ENCODE results near the gene PLAAT3. TPM values are rescaled to one million over a fixed set of nuclear protein-coding genes. Genes with fewer than 3 reads are reported as not detected.
"Not testable (repeated sequence)": the region's sequence is repeated elsewhere in the genome, so short reads cannot be mapped to it uniquely, and the experiment has no call there.

Gene PLAAT3
- total and polyA plus RNA-seq, 8 donors, result 6.0 to 86.4 (median 9.3) TPM

- intact Hi-C loops (cut with DNase I), result no loop called here
- DNase-seq (no peak), ATAC-seq (no peak)
- H3K4me3 ChIP-seq, result no peak overlapping the region
- no peak for TF ChIP-seq CTCF (IDR thresholded peaks at IDR 0.05)
- H3K4me1 ChIP-seq, result peaks cover 0 to 21% of the 10 kb centered on the region in 2 donors
- H3K27me3 ChIP-seq, result no peaks in the 10 kb centered on the region
- H3K36me3 ChIP-seq, result peaks cover 0 to 75% of the 10 kb centered on the region in 2 donors
- no peaks in the 10 kb centered on the region for H3K9me3 ChIP-seq
- no peak overlapping the region for H3K27ac ChIP-seq
These were observed 15.2 kb upstream of the PLAAT3 start for GRCh38 chr11:63629426-63629825.

GRCh38 chr11:63623513-63624140, 9.4 kb upstream of the PLAAT3 start:
- H3K36me3 ChIP-seq, result peaks cover 0 to 19% of the 10 kb centered on the region in 2 donors
- H3K27ac ChIP-seq, result no peak overlapping the region
- no peak for TF ChIP-seq CTCF (IDR thresholded peaks at IDR 0.05)
- H3K9me3 ChIP-seq, result no peaks in the 10 kb centered on the region
- intact Hi-C loops (cut with DNase I), result no loop called here
- no peak overlapping the region for H3K4me3 ChIP-seq
- peaks cover 0 to 20% of the 10 kb centered on the region in 2 donors for H3K4me1 ChIP-seq
- ATAC-seq, result no peak
- no peaks in the 10 kb centered on the region for H3K27me3 ChIP-seq
- DNase-seq, result no peak

- H3K36me3 ChIP-seq, result peaks cover 0 to 6% of the 10 kb centered on the region in 2 donors
- intact Hi-C loops (cut with DNase I), result no loop called here
- DNase-seq, result no peak
- no peaks in the 10 kb centered on the region for H3K27me3 ChIP-seq
- H3K9me3 ChIP-seq, result no peaks in the 10 kb centered on the region
- H3K27ac ChIP-seq, result no peak overlapping the region
- no peak overlapping the region for H3K4me3 ChIP-seq
- peaks cover 0 to 20% of the 10 kb centered on the region in 2 donors for H3K4me1 ChIP-seq
- ATAC-seq, result peak; percentile 70
- no peak for TF ChIP-seq CTCF (IDR thresholded peaks at IDR 0.05)
These were observed 8.1 kb upstream of the PLAAT3 start for GRCh38 chr11:63622323-63622722.

- peak overlapping the region in 1 of 2 donors; percentile 37 for H3K27ac ChIP-seq
- ATAC-seq (peak; percentile 40), DNase-seq (no peak)
- H3K4me3 ChIP-seq, result no peak overlapping the region
- intact Hi-C loops (cut with DNase I), result no loop called here
- H3K4me1 ChIP-seq, result peaks cover 0 to 20% of the 10 kb centered on the region in 2 donors
- H3K27me3 ChIP-seq, result no peaks in the 10 kb centered on the region
- no peaks in the 10 kb centered on the region for H3K9me3 ChIP-seq
- no peaks in the 10 kb centered on the region for H3K36me3 ChIP-seq
- TF ChIP-seq CTCF (IDR thresholded peaks at IDR 0.05), result no peak
These were observed 6.8 kb upstream of the PLAAT3 start for GRCh38 chr11:63621071-63621470.

GRCh38 chr11:63619967-63620366, 5.7 kb upstream of the PLAAT3 start:
- intact Hi-C loops (cut with DNase I), result no loop called here
- ATAC-seq (no peak), DNase-seq (no peak)
- Histone ChIP-seq H3K4me3 (no peak overlapping the region), H3K9me3 (no peaks in the 10 kb centered on the region), H3K27me3 (no peaks in the 10 kb centered on the region), H3K4me1 (peaks cover 0 to 20% of the 10 kb centered on the region in 2 donors), H3K27ac (no peak overlapping the region), H3K36me3 (no peaks in the 10 kb centered on the region)
- no peak for TF ChIP-seq CTCF (IDR thresholded peaks at IDR 0.05)

- H3K9me3 ChIP-seq; ATAC-seq; H3K36me3 ChIP-seq; H3K27ac ChIP-seq; H3K4me3 ChIP-seq; intact Hi-C loops (cut with DNase I); DNase-seq: not testable (repeated sequence)
- peaks cover 0 to 40% of the 10 kb centered on the region in 2 donors for H3K4me1 ChIP-seq
- H3K27me3 ChIP-seq, result peaks cover 0 to 21% of the 10 kb centered on the region in 2 donors
These were observed 3.5 kb upstream of the PLAAT3 start for GRCh38 chr11:63617686-63618085.
